HepG2 (cell line): ENCODE data around the gene PIGZ. TPM values are rescaled to one million over a fixed set of nuclear protein-coding genes. Genes with fewer than 3 reads are reported as not detected.

Source experiments
- CCDC6 ChIP-seq: sonication (generic); formaldehyde crosslinking; IDR thresholded peaks from 2 replicates; pipeline ENCODE4 v1.8.1; 2022; ENCODE audit warnings: mild to moderate bottlenecking, missing genetic modification reagents, moderate library complexity
- GTF2F1 ChIP-seq: fragments of 150-350 bp; IDR thresholded peaks from 2 replicates; pipeline ENCODE4 v1.6.1; 2014; ENCODE audit warnings: low read length
- HNRNPLL ChIP-seq: fragments of 200-400 bp; formaldehyde crosslinking; IDR thresholded peaks from 2 replicates; pipeline ENCODE4 v1.6.1; 2017; ENCODE audit warnings: mild to moderate bottlenecking, low read depth, low read length; ENCODE audit not compliant: poor library complexity, severe bottlenecking
- KDM6A ChIP-seq: IDR thresholded peaks from 2 replicates; pipeline ENCODE4 v1.6.1; 2016; ENCODE audit warnings: low read depth
- MAF1 ChIP-seq: sonication (generic); formaldehyde crosslinking; IDR thresholded peaks from 2 replicates; pipeline ENCODE4 v1.5.0; 2020; ENCODE audit warnings: missing genetic modification reagents, borderline replicate concordance
- NR2F6 ChIP-seq, 2 experiments: IDR thresholded peaks; 2 replicates each; pipeline ENCODE4 v1.6.1; 2016; ENCODE audit warnings: antibody characterized with exemption in 1 of 2, mild to moderate bottlenecking in 1 of 2
- POLR2G ChIP-seq: fragments of 200-400 bp; formaldehyde crosslinking; IDR thresholded peaks from 2 replicates; pipeline ENCODE4 v1.6.1; 2018; ENCODE audit warnings: mild to moderate bottlenecking, low read depth, low read length, moderate library complexity
- YY1 ChIP-seq: IDR thresholded peaks from 2 replicates; pipeline ENCODE4 v1.6.1; 2011; ENCODE audit warnings: low read length, low read depth, moderate library complexity, mild to moderate bottlenecking; ENCODE audit not compliant: insufficient read depth, insufficient replicate concordance
- ZKSCAN8 ChIP-seq: IDR thresholded peaks from 2 replicates; pipeline ENCODE4 v1.6.1; 2016; ENCODE audit warnings: borderline replicate concordance, missing genetic modification reagents, missing compliant biosample characterization
- ZNF263 ChIP-seq: sonication (generic); formaldehyde crosslinking; IDR thresholded peaks from 2 replicates; pipeline ENCODE4 v1.4.0; 2020; ENCODE audit warnings: missing genetic modification reagents
- ZNF280B ChIP-seq: sonication (generic); formaldehyde crosslinking; IDR thresholded peaks from 2 replicates; pipeline ENCODE4 v1.5.0; 2020; ENCODE audit warnings: missing genetic modification reagents, mild to moderate bottlenecking, borderline replicate concordance
- ZNF432 ChIP-seq: sonication (generic); formaldehyde crosslinking; IDR thresholded peaks from 2 replicates; pipeline ENCODE4 v1.5.0; 2020; ENCODE audit warnings: missing genetic modification reagents, mild to moderate bottlenecking, borderline replicate concordance
- ZNF598 ChIP-seq: sonication (generic); formaldehyde crosslinking; IDR thresholded peaks from 2 replicates; pipeline ENCODE4 v1.5.1; 2020; ENCODE audit warnings: mild to moderate bottlenecking, missing genetic modification reagents, borderline replicate concordance
- ZNF687 ChIP-seq: sonication (generic); formaldehyde crosslinking; IDR thresholded peaks from 2 replicates; pipeline ENCODE4 v1.5.1; 2020; ENCODE audit warnings: mild to moderate bottlenecking, missing genetic modification reagents, moderate library complexity
- ZNF891 ChIP-seq: sonication (generic); formaldehyde crosslinking; IDR thresholded peaks from 2 replicates; pipeline ENCODE4 v1.5.0; 2020; ENCODE audit warnings: mild to moderate bottlenecking, missing genetic modification reagents
- ZSCAN21 ChIP-seq: sonication (generic); formaldehyde crosslinking; IDR thresholded peaks from 2 replicates; pipeline ENCODE4 v1.8.0; 2022; ENCODE audit warnings: mild to moderate bottlenecking, missing genetic modification reagents, moderate library complexity, borderline replicate concordance
- ZSCAN9 ChIP-seq: IDR thresholded peaks from 2 replicates; pipeline ENCODE4 v1.6.1; 2016; ENCODE audit warnings: borderline replicate concordance
- polyA plus RNA-seq, 8 experiments: library from polyadenylated mRNA; depleted of rRNA in 3 of 8; stranded (reverse) in 7 of 8; unstranded in 1 of 8; fragments of >200 nt; fragmentation: Illumina TruSeq in 4 of 8; extraction: Trizol in 4 of 8; gene quantifications; 2 replicates each; pipeline versions ENCODE4 v1.2.1 to v1.2.3, GENCODE V29; 2011 to 2016; ENCODE audit warnings: low read depth in 4 of 8, missing spikeins in 1 of 8, mixed read lengths in 1 of 8; ENCODE audit not compliant: insufficient read depth in 1 of 8
- total RNA-seq, 5 experiments: library from RNA; depleted of rRNA; stranded (reverse); fragments of >200 nt; fragmentation: Illumina TruSeq; extraction: Trizol; gene quantifications; 2 replicates each; pipeline ENCODE4 v1.2.3, GENCODE V29; 2016; ENCODE audit warnings: low read depth in 1 of 5
- TF ChIP-seq, protein P1 (sequence below): sonication (generic); formaldehyde crosslinking; IDR thresholded peaks from 2 replicates; pipeline ENCODE4 v1.9.0; 2021; ENCODE audit warnings: missing genetic modification reagents, borderline replicate concordance
- TF ChIP-seq, protein P2 (sequence below): sonication (generic); formaldehyde crosslinking; IDR thresholded peaks from 2 replicates; pipeline ENCODE4 v1.5.0; 2020; ENCODE audit warnings: mild to moderate bottlenecking, missing genetic modification reagents, borderline replicate concordance

The PIGZ gene
- total and polyA plus RNA-seq, 2 of the 13 experiments (the other 11 are each of a cell fraction or from before 2014, with no cell fraction given): 4.7 to 60.5 TPM

DNA sequence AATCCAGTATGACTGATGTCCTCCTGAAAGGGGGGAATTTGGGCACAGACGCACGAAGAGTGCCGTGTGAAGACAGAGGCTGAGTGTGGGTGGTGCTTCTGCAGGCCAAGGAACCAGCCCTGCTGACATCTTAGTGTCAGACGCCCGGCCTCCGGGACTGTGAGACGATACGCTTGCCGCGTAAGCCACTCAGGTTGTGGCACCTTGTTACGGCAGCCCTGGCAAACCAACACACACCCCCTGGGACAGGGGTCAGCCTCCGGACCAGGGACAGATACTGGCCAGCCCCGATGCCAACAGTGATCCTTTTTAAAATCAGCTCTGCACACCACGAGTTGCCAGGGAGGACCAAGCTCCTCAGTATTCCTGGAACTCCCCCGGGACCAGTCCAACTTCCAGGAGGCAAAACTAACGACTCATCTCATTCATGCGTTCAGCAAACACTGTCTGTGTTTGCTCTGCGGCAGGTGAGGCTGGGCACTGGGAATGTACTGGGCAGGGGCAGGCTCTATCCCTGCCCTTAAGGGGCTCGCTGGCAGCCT, 21.2 kb upstream of the PIGZ start (continued):
- TF ChIP-seq ZNF598 (CRISPR knock-in tag) (no peak), ZKSCAN8 (CRISPR knock-in tag) (no peak), GTF2F1 (no peak), ZNF891 (0 out of 2 replicates have a peak, but pooled peaks have one; percentile 47), POLR2G (no peak), ZNF280B (CRISPR knock-in tag) (peak; percentile 58; the same call in 1 of the 2 replicates), ZSCAN9 (CRISPR knock-in tag) (peak; percentile 56; the same call in 1 of the 2 replicates), ZNF432 (CRISPR knock-in tag) (no peak), ZNF687 (CRISPR knock-in tag) (peak; percentile 54), MAF1 (CRISPR knock-in tag) (no peak), NR2F6 (IDR thresholded peaks at IDR 0.05) (no peak), NR2F6 (CRISPR knock-in tag; IDR thresholded peaks at IDR 0.05) (no peak), HNRNPLL (peak; percentile 90), YY1 (no peak), ZNF263 (peak; percentile 20; the same call in 1 of the 2 replicates), ZSCAN21 (peak; percentile 34; the same call in 1 of the 2 replicates), KDM6A (CRISPR knock-in tag) (no peak), CCDC6 (CRISPR knock-in tag) (no peak)
- TF ChIP-seq, protein P1, sequence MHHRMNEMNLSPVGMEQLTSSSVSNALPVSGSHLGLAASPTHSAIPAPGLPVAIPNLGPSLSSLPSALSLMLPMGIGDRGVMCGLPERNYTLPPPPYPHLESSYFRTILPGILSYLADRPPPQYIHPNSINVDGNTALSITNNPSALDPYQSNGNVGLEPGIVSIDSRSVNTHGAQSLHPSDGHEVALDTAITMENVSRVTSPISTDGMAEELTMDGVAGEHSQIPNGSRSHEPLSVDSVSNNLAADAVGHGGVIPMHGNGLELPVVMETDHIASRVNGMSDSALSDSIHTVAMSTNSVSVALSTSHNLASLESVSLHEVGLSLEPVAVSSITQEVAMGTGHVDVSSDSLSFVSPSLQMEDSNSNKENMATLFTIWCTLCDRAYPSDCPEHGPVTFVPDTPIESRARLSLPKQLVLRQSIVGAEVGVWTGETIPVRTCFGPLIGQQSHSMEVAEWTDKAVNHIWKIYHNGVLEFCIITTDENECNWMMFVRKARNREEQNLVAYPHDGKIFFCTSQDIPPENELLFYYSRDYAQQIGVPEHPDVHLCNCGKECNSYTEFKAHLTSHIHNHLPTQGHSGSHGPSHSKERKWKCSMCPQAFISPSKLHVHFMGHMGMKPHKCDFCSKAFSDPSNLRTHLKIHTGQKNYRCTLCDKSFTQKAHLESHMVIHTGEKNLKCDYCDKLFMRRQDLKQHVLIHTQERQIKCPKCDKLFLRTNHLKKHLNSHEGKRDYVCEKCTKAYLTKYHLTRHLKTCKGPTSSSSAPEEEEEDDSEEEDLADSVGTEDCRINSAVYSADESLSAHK (CRISPR knock-in tag): no peak
- TF ChIP-seq, protein P2, sequence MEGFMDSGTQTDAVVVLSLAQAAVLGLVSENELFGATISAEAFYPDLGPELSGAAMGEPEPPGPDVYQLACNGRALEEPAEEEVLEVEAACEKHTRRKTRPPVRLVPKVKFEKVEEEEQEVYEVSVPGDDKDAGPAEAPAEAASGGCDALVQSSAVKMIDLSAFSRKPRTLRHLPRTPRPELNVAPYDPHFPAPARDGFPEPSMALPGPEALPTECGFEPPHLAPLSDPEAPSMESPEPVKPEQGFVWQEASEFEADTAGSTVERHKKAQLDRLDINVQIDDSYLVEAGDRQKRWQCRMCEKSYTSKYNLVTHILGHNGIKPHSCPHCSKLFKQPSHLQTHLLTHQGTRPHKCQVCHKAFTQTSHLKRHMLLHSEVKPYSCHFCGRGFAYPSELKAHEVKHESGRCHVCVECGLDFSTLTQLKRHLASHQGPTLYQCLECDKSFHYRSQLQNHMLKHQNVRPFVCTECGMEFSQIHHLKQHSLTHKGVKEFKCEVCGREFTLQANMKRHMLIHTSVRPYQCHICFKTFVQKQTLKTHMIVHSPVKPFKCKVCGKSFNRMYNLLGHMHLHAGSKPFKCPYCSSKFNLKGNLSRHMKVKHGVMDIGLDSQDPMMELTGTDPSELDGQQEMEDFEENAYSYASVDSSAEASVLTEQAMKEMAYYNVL (CRISPR knock-in tag): peak; percentile 94
